Measurements from ENCODE around the gene VAPA. TPM values are rescaled to one million over a fixed set of nuclear protein-coding genes. Genes with fewer than 3 reads are reported as not detected.

VAPA gene
- total and polyA plus RNA-seq, 12 donors = 33.2 to 269 (median 219) TPM

DNA sequence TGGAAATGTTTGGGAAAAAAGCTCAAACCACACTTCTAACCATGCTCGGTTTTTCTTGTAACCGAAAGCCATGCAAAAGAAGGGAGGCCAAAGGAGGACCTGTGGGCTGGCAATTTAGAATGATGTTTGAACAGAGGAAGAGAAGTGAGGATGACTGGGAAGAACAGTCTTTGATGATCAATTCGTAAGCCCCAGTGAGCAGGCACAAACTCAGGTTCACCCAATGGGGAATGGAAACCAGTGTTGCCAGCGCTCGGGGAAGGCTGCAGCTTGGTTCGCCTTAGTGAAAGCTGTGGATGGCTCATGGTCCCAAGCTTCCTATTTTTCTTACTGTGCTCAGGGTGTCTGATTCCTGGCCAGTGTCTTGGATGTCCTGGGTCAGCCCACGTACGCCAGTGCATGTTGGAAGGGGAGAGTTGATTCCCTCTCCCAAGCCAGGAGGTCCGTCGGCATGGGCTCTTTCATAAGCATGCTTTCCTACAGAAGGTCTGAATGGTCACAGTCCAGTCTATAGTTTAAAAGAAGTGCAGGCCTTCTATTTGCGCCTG is 79.2 kb downstream of the VAPA start:
- TF ChIP-seq, protein P1, sequence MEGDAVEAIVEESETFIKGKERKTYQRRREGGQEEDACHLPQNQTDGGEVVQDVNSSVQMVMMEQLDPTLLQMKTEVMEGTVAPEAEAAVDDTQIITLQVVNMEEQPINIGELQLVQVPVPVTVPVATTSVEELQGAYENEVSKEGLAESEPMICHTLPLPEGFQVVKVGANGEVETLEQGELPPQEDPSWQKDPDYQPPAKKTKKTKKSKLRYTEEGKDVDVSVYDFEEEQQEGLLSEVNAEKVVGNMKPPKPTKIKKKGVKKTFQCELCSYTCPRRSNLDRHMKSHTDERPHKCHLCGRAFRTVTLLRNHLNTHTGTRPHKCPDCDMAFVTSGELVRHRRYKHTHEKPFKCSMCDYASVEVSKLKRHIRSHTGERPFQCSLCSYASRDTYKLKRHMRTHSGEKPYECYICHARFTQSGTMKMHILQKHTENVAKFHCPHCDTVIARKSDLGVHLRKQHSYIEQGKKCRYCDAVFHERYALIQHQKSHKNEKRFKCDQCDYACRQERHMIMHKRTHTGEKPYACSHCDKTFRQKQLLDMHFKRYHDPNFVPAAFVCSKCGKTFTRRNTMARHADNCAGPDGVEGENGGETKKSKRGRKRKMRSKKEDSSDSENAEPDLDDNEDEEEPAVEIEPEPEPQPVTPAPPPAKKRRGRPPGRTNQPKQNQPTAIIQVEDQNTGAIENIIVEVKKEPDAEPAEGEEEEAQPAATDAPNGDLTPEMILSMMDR (IDR thresholded peaks at IDR 0.05) = no peak
- 83 to 91% methylated on average over 11 of the region's 11 CpGs for WGBS, 2 donors
- peaks cover 0 to 42% (median 10%) of the 10 kb centered on the region in 9 donors for H3K4me1 ChIP-seq
- H3K27ac ChIP-seq = peak overlapping the region in 3 of 10 donors; percentile 13 to 36 (median 32)
- intact Hi-C loops (cut with DNase I) = no loop called here
- ATAC-seq (no peak), DNase-seq (no peak)
- H3K36me3 ChIP-seq = no peaks in the 10 kb centered on the region
- H3K27me3 ChIP-seq = no peaks in the 10 kb centered on the region
- no peak overlapping the region for H3K4me3 ChIP-seq
- peaks cover 0 to 5% (median 0%) of the 10 kb centered on the region in 11 donors for H3K9me3 ChIP-seq

- intact Hi-C loops (cut with DNase I) = no loop called here
- no peak for ATAC-seq
- Histone ChIP-seq H3K27me3 (no peaks in the 10 kb centered on the region), H3K4me1 (peaks cover 0 to 41% (median 8%) of the 10 kb centered on the region in 9 donors), H3K9me3 (peaks cover 0 to 10% (median 4%) of the 10 kb centered on the region in 11 donors), H3K27ac (peak overlapping the region in 1 of 10 donors; percentile 13), H3K36me3 (no peaks in the 10 kb centered on the region), H3K4me3 (no peak overlapping the region)
- WGBS, 2 donors = 82 to 90% methylated on average over 14 of the region's 14 CpGs
- no peak for DNase-seq
- TF ChIP-seq, protein P1 (IDR thresholded peaks at IDR 0.05) = no peak
Observed at GRCh38 chr18:9993521-9994025, 79.8 kb downstream of the VAPA start.

- Histone ChIP-seq H3K27ac (no peak overlapping the region), H3K27me3 (no peaks in the 10 kb centered on the region), H3K36me3 (no peaks in the 10 kb centered on the region), H3K4me1 (peaks cover 0 to 41% (median 8%) of the 10 kb centered on the region in 9 donors), H3K4me3 (no peak overlapping the region), H3K9me3 (peaks cover 0 to 15% (median 5%) of the 10 kb centered on the region in 11 donors)
- ATAC-seq = no peak
- intact Hi-C loops (cut with DNase I) = no loop called here
- 60 to 67% methylated on average over 11 of the region's 11 CpGs for WGBS, 2 donors
- TF ChIP-seq, protein P1 (IDR thresholded peaks at IDR 0.05) = no peak
- no peak for DNase-seq
Observed at GRCh38 chr18:9994026-9994570, 80.3 kb downstream of the VAPA start.

DNA sequence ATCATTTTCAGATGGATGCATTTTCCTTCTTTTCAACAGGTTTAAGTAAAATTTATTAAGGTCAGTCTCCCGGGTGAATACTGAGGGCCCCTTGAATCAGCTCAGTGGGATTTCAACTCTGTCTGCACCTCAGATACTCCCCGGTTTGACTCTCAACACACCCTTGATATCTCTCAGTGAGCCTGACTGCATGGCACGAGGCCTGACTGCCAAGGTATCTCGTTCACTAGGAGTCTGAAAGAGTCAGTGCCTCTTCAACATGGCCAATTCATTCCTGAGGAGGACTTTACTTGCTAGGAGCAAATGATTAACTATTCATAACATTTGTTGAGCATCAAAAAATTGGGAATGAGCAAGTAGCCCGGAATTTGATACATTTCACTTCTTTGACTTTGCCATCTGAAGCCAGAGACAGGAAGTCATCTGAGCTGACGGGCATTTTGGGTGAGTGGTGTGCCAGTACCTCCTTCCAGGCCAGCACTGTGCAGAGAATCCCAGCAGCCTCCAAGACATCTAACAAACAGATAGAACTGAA is 81.0 kb downstream of the VAPA start:
- intact Hi-C loops (cut with DNase I) = no loop called here
- H3K27me3 ChIP-seq = no peaks in the 10 kb centered on the region
- ATAC-seq = peak in 1 of 8 donors; percentile 48
- H3K4me1 ChIP-seq = peaks cover 0 to 36% (median 8%) of the 10 kb centered on the region in 9 donors
- no peaks in the 10 kb centered on the region for H3K36me3 ChIP-seq
- peaks cover 0 to 22% (median 11%) of the 10 kb centered on the region in 11 donors for H3K9me3 ChIP-seq
- no peak overlapping the region for H3K27ac ChIP-seq
- TF ChIP-seq, protein P1 (IDR thresholded peaks at IDR 0.05) = no peak
- no peak for DNase-seq
- H3K4me3 ChIP-seq = no peak overlapping the region
- WGBS, 2 donors = 54 to 56% methylated on average over 6 of the region's 6 CpGs
